ENCODE measurements around the gene ATP6V1B1.

The ATP6V1B1 gene

DNA sequence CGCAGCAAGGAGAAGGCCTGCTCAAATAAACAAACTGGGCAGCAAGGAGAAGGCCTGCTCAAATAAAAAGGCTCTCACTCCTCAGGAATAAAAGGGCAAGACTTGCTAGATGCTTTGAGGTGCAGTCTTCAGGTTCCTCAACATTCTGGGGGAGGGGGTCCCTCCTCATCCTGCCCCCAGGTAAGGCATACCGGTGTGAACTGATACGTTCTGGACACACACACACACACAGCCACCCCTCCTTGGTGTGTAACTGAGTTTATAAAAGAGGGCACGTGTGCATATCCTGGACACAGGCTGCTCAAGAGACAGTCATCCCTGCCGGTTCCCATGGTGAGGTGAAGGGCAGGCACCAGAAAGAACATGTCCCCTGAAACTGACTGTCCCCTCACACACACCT, 54.5 kb downstream of the ATP6V1B1 start:
- TF ChIP-seq, protein P1, sequence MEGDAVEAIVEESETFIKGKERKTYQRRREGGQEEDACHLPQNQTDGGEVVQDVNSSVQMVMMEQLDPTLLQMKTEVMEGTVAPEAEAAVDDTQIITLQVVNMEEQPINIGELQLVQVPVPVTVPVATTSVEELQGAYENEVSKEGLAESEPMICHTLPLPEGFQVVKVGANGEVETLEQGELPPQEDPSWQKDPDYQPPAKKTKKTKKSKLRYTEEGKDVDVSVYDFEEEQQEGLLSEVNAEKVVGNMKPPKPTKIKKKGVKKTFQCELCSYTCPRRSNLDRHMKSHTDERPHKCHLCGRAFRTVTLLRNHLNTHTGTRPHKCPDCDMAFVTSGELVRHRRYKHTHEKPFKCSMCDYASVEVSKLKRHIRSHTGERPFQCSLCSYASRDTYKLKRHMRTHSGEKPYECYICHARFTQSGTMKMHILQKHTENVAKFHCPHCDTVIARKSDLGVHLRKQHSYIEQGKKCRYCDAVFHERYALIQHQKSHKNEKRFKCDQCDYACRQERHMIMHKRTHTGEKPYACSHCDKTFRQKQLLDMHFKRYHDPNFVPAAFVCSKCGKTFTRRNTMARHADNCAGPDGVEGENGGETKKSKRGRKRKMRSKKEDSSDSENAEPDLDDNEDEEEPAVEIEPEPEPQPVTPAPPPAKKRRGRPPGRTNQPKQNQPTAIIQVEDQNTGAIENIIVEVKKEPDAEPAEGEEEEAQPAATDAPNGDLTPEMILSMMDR (IDR thresholded peaks at IDR 0.05; ENCODE audit: insufficient read depth, low read length, poor library complexity, severe bottlenecking) = no peak
- no peak for DNase-seq (ENCODE audit: extremely low read depth, insufficient read length)
- Histone ChIP-seq H3K27me3 (replicated peaks; ENCODE audit: control insufficient read depth, insufficient read depth, low read length) (no peaks in the 10 kb centered on the region), H3K4me3 (replicated peaks; ENCODE audit: low read depth, low read length) (no peak overlapping the region), H3K36me3 (ENCODE audit: control insufficient read depth, insufficient read depth, low read length) (peaks cover 27% of the 10 kb centered on the region)

DNA sequence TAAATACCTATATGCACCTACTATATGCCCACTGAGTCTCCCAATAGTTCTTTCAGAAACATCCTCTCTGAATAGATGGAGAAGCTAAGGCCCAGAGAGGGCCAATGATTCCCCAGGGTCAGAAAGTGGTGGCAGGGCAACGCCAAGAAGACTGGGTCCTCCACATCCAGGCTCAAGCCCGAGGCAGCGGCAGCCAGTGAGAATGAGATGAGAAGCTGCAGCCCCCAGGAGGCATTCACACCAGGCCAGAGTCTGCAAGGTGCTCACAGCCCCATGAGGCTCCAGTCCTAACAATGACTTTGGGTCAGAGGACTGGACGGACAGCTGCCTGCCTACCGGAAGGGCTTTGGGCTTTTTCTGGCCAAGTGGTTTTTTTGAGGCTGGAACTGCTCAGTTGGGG, 55.4 kb downstream of the ATP6V1B1 start:
- TF ChIP-seq, protein P1 (IDR thresholded peaks at IDR 0.05; ENCODE audit: insufficient read depth, low read length, poor library complexity, severe bottlenecking) = no peak
- H3K36me3 ChIP-seq (ENCODE audit: control insufficient read depth, insufficient read depth, low read length) = peaks cover 27% of the 10 kb centered on the region
- no peaks in the 10 kb centered on the region for H3K27me3 ChIP-seq (replicated peaks; ENCODE audit: control insufficient read depth, insufficient read depth, low read length)

DNA sequence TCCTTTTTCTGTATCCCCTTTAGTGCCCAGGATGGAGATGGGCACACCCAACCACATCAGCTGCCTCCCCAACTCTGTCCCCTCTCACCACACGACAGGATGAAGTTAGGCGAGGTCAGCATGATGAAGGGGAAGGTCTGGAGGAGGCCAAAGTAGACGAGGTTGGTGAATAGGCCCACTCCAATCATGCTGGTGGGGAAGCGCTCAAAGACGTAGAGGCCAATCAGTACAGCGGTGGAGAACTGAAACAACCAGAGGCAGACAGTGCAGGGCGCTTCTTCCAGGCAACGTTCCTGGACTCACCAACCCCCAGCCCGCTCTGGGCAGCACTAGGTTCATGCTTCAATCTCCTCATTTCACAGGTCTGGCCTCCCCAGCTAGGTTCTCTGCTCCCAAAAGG, 56.0 kb downstream of the ATP6V1B1 start:
- DNase-seq (ENCODE audit: extremely low read depth, insufficient read length) = no peak
- Histone ChIP-seq H3K4me3 (replicated peaks; ENCODE audit: low read depth, low read length) (no peak overlapping the region), H3K27me3 (replicated peaks; ENCODE audit: control insufficient read depth, insufficient read depth, low read length) (no peaks in the 10 kb centered on the region), H3K36me3 (ENCODE audit: control insufficient read depth, insufficient read depth, low read length) (peaks cover 22% of the 10 kb centered on the region)
- TF ChIP-seq, protein P1 (IDR thresholded peaks at IDR 0.05; ENCODE audit: insufficient read depth, low read length, poor library complexity, severe bottlenecking) = no peak

More for the DNA sequence above, 55.4 kb downstream of the ATP6V1B1 start:
- no peak overlapping the region for H3K4me3 ChIP-seq (replicated peaks; ENCODE audit: low read depth, low read length)
- no peak for DNase-seq (ENCODE audit: extremely low read depth, insufficient read length)

DNA sequence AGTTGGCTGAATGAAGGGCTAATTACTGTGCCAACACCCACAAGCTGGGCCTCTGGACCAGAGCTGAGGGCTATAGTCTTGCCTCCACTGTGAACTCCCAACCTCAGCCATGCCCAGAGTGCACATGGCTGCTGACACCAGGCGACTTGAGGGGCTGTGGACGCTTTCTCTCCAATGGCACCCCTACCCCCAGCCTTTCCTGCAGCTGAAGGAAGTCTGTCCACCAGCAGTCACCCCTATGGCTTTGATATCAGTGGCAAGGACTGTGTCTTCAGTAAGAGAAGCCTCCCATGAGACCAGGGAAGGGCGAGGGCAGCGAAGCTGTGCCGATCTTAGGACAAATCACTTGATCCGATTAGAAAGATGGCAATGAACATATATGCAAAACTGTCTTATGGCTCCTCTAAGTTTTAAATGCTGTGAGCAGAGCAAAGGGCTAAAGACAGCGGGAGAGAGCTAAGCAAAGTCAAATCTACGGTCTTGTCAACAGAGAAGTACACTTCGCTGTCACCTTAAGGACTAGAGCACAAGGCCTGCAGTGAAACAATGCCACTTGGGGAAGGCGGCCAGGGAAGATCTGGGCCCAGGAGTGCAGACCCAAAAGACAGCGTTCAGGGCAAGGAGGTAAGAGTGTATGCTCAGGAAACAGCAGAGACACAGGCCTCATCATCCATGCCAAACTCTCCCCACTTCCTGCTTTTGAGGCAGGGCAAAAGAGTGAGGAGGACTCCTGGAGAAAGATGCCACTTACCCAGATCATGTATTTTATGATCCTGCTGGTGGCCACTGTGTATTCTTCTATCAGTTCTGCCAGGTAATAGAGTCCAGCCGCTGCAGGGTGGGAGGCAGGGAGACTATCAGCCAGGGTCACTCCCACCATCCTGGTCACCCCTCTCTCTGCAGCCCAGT, 57.5 kb downstream of the ATP6V1B1 start:
- DNase-seq (ENCODE audit: extremely low read depth, insufficient read length) = no peak
- no peaks in the 10 kb centered on the region for H3K27me3 ChIP-seq (replicated peaks; ENCODE audit: control insufficient read depth, insufficient read depth, low read length)
- peak overlapping the region; percentile 95 for H3K4me3 ChIP-seq (replicated peaks; ENCODE audit: low read depth, low read length)
- peaks cover 15% of the 10 kb centered on the region for H3K36me3 ChIP-seq (ENCODE audit: control insufficient read depth, insufficient read depth, low read length)
- TF ChIP-seq, protein P1 (IDR thresholded peaks at IDR 0.05; ENCODE audit: insufficient read depth, low read length, poor library complexity, severe bottlenecking) = no peak

DNA sequence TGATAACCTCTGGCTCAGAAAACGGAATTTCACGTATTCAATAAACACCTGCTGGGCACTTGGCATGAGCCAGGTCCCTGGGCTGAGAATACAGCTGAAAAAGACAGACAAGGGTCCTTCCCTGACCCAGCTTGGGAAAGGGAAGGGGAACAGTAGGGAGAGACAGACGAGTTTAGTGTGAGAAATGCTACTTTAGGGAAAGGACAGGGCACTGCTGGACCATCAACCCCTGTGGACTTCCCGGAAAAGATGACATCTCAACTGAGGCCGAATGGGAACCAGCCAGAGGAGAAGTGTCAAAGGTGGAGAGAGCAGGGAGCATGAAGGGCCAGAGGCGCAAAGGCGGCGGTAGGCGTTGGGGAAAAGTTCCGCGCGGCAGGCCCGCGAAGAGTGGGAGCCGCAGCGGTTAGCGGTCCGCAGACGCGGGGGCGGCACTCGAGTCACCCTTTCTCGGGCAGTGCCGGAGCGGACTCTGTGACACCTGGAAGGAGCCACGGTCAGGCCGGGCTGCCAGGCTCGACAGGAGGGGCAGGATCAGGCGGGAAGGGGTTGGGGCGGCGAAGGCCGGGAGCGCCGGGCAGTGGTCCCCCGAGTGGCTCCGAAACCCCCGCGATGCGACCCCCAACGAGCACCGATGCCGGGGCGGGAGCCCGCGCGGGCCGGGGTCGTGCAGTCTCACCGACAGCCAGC, 58.5 kb downstream of the ATP6V1B1 start:
- Histone ChIP-seq H3K27me3 (replicated peaks; ENCODE audit: control insufficient read depth, insufficient read depth, low read length) (no peaks in the 10 kb centered on the region), H3K36me3 (ENCODE audit: control insufficient read depth, insufficient read depth, low read length) (peaks cover 8% of the 10 kb centered on the region), H3K4me3 (replicated peaks; ENCODE audit: low read depth, low read length) (peak overlapping the region; percentile 95)
- TF ChIP-seq, protein P1 (IDR thresholded peaks at IDR 0.05; ENCODE audit: insufficient read depth, low read length, poor library complexity, severe bottlenecking) = no peak
- DNase-seq (ENCODE audit: extremely low read depth, insufficient read length) = no peak
